PC-9 (cell line): Measurements from ENCODE around the gene SUSD3. TPM values are rescaled to one million over a fixed set of nuclear protein-coding genes. Genes with fewer than 3 reads are reported as not detected.
A peak's percentile ranks its signal among the peaks of the same experiment; 100 is the strongest.

ENCODE experiments used
- BruUV-seq: library from RNA; stranded (reverse); fragments of 400-500 nt; replicated peaks from 2 replicates; lab custom pipeline; 2021; lab: Mats Ljungman, UMichigan
- CTCF ChIA-PET: fragments of 300-600 bp; sonication (Branson Sonifier 250); formaldehyde crosslinking; loops from one replicate; lab custom pipeline; 2022; ENCODE audit warnings: antibody characterized with exemption; lab: Charles Lee
- POLR2A ChIA-PET: fragments of 300-600 bp; sonication (Branson Sonifier 250); formaldehyde crosslinking; loops from one replicate; lab custom pipeline; 2022; ENCODE audit warnings: antibody characterized with exemption; ENCODE audit not compliant: unreplicated experiment; lab: Charles Lee
- DNase-seq, 2 experiments: peaks; one replicate each; pipeline versions ENCODE4 v3.0.0 to v3.0.0-alpha.2; 2015 to 2022; ENCODE audit warnings: mixed read lengths in 1 of 2
- H2AFZ ChIP-seq: fragments of 200-600 bp; sonication (generic); 2 replicates; pipeline ENCODE4 v1.8.1; 2017; ENCODE audit warnings: antibody characterized with exemption
- H3F3A ChIP-seq: fragments of 200-600 bp; sonication (generic); 2 replicates; pipeline ENCODE4 v1.8.1; 2017; ENCODE audit warnings: antibody characterized with exemption, mild to moderate bottlenecking, low read depth; ENCODE audit not compliant: insufficient read depth
- H3K27ac ChIP-seq: fragments of 200-600 bp; sonication (generic); 2 replicates; pipeline ENCODE4 v1.6.1; 2016; ENCODE audit warnings: mixed run types
- H3K27me3 ChIP-seq: fragments of 200-600 bp; sonication (generic); 2 replicates; pipeline ENCODE4 v1.6.1; 2016; ENCODE audit warnings: low read depth, mixed run types; ENCODE audit not compliant: insufficient read depth
- H3K36me3 ChIP-seq: fragments of 200-600 bp; sonication (generic); 2 replicates; pipeline ENCODE4 v1.6.1; 2016; ENCODE audit warnings: low read depth, mixed run types
- H3K4me1 ChIP-seq: fragments of 200-600 bp; sonication (generic); replicated peaks from 2 replicates; pipeline ENCODE4 v1.6.1; 2016; ENCODE audit warnings: mixed run types; ENCODE audit not compliant: insufficient read depth
- H3K4me2 ChIP-seq: fragments of 200-600 bp; sonication (generic); 2 replicates; pipeline ENCODE4 v1.6.1; 2017; ENCODE audit warnings: mixed run types
- H3K4me3 ChIP-seq: fragments of 200-600 bp; sonication (generic); 2 replicates; pipeline ENCODE4 v1.6.1; 2016; ENCODE audit warnings: mixed run types
- H3K79me2 ChIP-seq: fragments of 200-600 bp; sonication (generic); 2 replicates; pipeline ENCODE4 v1.6.1; 2017; ENCODE audit warnings: low read depth, mixed run types
- H3K9me2 ChIP-seq: fragments of 200-600 bp; sonication (generic); 2 replicates; pipeline ENCODE4 v1.8.1; 2017; ENCODE audit warnings: mild to moderate bottlenecking; ENCODE audit not compliant: insufficient read depth
- H3K9me3 ChIP-seq: fragments of 200-600 bp; sonication (generic); 2 replicates; pipeline ENCODE4 v1.8.1; 2016; ENCODE audit warnings: low read depth; ENCODE audit not compliant: insufficient read depth
- H4K20me1 ChIP-seq: fragments of 200-600 bp; sonication (generic); 2 replicates; pipeline ENCODE4 v1.8.1; 2017; ENCODE audit not compliant: insufficient read depth
- EZH2 ChIP-seq: fragments of 200-600 bp; sonication (generic); IDR thresholded peaks from 2 replicates; pipeline ENCODE4 v1.8.0; 2017; ENCODE audit warnings: antibody characterized with exemption, low read depth
- intact Hi-C: fragments of 100-400 bp; cut with micrococcal nuclease; formaldehyde crosslinking; loops from one replicate; pipeline ENCODE4 v1.10.0; 2022; ENCODE audit not compliant: unreplicated experiment
- total RNA-seq: library from RNA; stranded (reverse); gene quantifications from 2 replicates; pipeline ENCODE4 v1.2.3, GENCODE V29; 2021
- TF ChIP-seq, protein P1 (sequence below): fragments of 200-600 bp; sonication (generic); conservative IDR thresholded peaks from 2 replicates; pipeline ENCODE4 v1.6.1; 2017; ENCODE audit warnings: mixed run types, antibody characterized with exemption, mild to moderate bottlenecking, moderate library complexity

Gene SUSD3
- total RNA-seq, 1 experiment from 2014 or later: 8.4 TPM

- Histone ChIP-seq H3K4me2 (peak overlapping the region; percentile 82), H3K4me1 (peaks cover 26% of the 10 kb centered on the region), H3K36me3 (no peaks in the 10 kb centered on the region), H3K9me3 (no peaks in the 10 kb centered on the region), H2AFZ (no peak overlapping the region), H3K9me2 (no peaks in the 10 kb centered on the region), H3K79me2 (peaks cover 66% of the 10 kb centered on the region), H3K4me3 (peak overlapping the region; percentile 88; the same call in 1 of the 2 replicates), H4K20me1 (peaks cover 37% of the 10 kb centered on the region), H3K27ac (no peak overlapping the region), H3K27me3 (no peaks in the 10 kb centered on the region), H3F3A (peaks cover 7% of the 10 kb centered on the region; the same call in 1 of the 2 replicates)
- DNase-seq: no peak
- ChIA-PET POLR2A (no interaction called here), CTCF (no interaction called here)
- TF ChIP-seq, protein P1, sequence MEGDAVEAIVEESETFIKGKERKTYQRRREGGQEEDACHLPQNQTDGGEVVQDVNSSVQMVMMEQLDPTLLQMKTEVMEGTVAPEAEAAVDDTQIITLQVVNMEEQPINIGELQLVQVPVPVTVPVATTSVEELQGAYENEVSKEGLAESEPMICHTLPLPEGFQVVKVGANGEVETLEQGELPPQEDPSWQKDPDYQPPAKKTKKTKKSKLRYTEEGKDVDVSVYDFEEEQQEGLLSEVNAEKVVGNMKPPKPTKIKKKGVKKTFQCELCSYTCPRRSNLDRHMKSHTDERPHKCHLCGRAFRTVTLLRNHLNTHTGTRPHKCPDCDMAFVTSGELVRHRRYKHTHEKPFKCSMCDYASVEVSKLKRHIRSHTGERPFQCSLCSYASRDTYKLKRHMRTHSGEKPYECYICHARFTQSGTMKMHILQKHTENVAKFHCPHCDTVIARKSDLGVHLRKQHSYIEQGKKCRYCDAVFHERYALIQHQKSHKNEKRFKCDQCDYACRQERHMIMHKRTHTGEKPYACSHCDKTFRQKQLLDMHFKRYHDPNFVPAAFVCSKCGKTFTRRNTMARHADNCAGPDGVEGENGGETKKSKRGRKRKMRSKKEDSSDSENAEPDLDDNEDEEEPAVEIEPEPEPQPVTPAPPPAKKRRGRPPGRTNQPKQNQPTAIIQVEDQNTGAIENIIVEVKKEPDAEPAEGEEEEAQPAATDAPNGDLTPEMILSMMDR: no peak
- TF ChIP-seq EZH2: no peak
- intact Hi-C loops: loop anchor here (2.0 to 5.0 kb wide), 2 partner anchors 13 to 446 kb away; partner anchors contain the start of gene PHF2
- BruUV-seq: no TSS peak
Measured at GRCh38 chr9:93131599-93132286, 73.2 kb downstream of the SUSD3 start.

DNA sequence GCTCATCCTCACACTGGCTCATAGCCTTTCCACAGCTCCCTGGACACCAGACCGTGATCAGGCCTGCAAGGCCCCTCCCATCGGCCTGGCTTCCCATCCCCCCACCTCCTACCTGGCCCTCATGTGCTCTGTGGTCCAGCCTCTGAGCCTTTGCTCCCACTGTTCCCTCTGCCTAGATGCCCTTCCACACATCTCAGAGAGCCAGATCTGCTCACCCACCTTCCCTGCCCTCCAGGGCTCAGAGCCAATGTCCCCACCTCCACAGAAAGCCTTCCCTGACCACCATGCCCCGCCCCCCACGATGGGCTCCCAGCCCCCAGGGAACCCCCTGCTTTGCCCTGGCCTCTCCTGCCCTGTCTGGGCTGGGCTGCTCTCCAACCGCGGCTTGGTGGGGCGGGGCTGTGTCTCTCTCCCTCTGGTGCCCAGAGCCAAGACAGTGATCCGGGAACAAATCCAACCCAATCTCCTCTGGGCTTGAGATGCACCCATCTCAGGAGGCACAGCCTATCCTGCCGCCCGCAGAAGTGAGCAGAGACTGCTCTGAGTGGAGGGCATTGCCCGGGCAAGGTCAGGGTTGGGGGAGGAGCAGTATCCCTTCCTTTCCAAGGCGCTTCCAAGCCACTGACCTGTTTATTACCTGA is 73.9 kb downstream of the SUSD3 start:
- peak in 1 of 2 experiments; percentile 51 for DNase-seq
- Histone ChIP-seq H2AFZ (no peak overlapping the region), H3K4me1 (peaks cover 26% of the 10 kb centered on the region), H4K20me1 (peaks cover 37% of the 10 kb centered on the region), H3K36me3 (no peaks in the 10 kb centered on the region), H3K9me3 (no peaks in the 10 kb centered on the region), H3K4me3 (peak overlapping the region; percentile 88), H3K27me3 (no peaks in the 10 kb centered on the region), H3K9me2 (no peaks in the 10 kb centered on the region), H3F3A (peaks cover 7% of the 10 kb centered on the region; the same call in 1 of the 2 replicates), H3K79me2 (peaks cover 63% of the 10 kb centered on the region), H3K4me2 (peak overlapping the region; percentile 82), H3K27ac (no peak overlapping the region)
- intact Hi-C loops: loop anchor here (2.0 to 5.0 kb wide), 2 partner anchors 14 to 445 kb away; partner anchors contain the start of gene PHF2
- no TSS peak for BruUV-seq
- ChIA-PET CTCF (no interaction called here), POLR2A (interaction anchor here (0.6 kb wide), 1 partner anchor 12 kb away, joined by 3 read pairs; no protein-coding TSS in a partner anchor)
- TF ChIP-seq, protein P1: no peak
- no peak for TF ChIP-seq EZH2

DNA sequence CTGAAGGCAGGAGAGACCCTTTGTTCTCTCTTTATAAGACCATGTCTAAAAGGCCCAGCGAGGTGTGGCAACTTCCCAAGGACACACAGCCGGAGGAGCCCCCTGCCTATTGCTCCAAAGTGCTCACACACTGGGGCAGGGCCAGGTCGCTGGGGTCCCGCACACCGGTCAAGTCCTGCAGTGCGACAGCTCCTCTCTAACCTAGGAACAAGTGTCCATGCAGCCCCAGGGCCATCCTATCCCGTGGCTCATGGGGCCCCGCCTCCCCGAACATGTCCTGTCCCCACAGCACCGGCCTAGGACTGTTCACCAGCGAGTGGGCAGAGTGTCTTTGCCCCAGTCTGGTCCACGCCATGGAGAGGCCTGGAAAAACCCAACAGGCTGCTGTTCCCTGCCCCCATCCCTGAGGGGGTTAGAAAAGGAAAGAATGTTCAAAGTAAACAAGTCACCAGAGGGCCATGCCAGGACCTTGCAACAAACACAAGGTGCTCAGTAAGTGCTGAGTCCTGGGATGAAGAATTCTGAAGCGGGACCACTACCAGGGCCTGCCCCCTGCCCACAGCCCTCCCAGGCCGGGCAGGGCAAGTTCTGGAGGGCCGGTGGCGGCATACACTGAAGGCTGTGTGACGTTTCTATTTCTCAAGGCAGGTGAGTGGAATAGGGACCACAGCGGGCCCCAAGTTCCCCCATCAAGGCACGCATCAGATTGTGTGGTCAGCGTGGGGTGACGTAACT is 74.6 kb downstream of the SUSD3 start:
- Histone ChIP-seq H3F3A (peaks cover 5% of the 10 kb centered on the region; the same call in 1 of the 2 replicates), H3K4me3 (peak overlapping the region; percentile 88), H4K20me1 (peaks cover 37% of the 10 kb centered on the region), H3K27ac (peak overlapping the region; percentile 35), H3K79me2 (peaks cover 58% of the 10 kb centered on the region), H3K4me2 (peak overlapping the region; percentile 82), H3K9me2 (no peaks in the 10 kb centered on the region), H3K9me3 (no peaks in the 10 kb centered on the region), H3K36me3 (no peaks in the 10 kb centered on the region), H2AFZ (peak overlapping the region; percentile 88; the same call in 1 of the 2 replicates), H3K27me3 (no peaks in the 10 kb centered on the region), H3K4me1 (peaks cover 26% of the 10 kb centered on the region)
- TF ChIP-seq, protein P1: no peak
- no peak for TF ChIP-seq EZH2
- BruUV-seq: TSS peak; percentile 59
- peak; percentile 32 to 63 for DNase-seq
- ChIA-PET CTCF (interaction anchor here (0.7 kb wide), 1 partner anchor 882 kb away, joined by 3 read pairs; no protein-coding TSS in a partner anchor), POLR2A (interaction anchor here (0.6 to 0.7 kb wide), 3 partner anchors 10 to 21 kb away, joined by 3 to 6 read pairs (median 3); no protein-coding TSS in a partner anchor)
- intact Hi-C loops: loop anchor here (2.0 to 5.0 kb wide), 2 partner anchors 14 to 444 kb away; partner anchors contain the start of gene PHF2
